Esophagus squamous epithelium (tissue), 5 donors: ENCODE data around the gene GTF2IRD1. TPM values are rescaled to one million over a fixed set of nuclear protein-coding genes. Genes with fewer than 3 reads are reported as not detected.

Experiments
- DNase-seq: peaks from one replicate; lab custom pipeline; 2025; lab: John Stamatoyannopoulos, UW
- H3K27ac ChIP-seq, 4 donors: fragments of 200-600 bp; sonication (generic); one replicate each; pipeline ENCODE4 v1.5.1; 2016 to 2019; ENCODE audit warnings: mild to moderate bottlenecking in 1 of 4
- H3K27me3 ChIP-seq, 4 donors: fragments of 200-600 bp; sonication (generic); 1 replicate in 3 of 4; 2 replicates in 1 of 4; pipeline versions ENCODE4 v1.5.1 to v1.6.0; 2017 to 2021; ENCODE audit warnings: antibody characterized with exemption in 1 of 4
- H3K36me3 ChIP-seq, 3 donors: fragments of 200-600 bp; sonication (generic); one replicate each; pipeline ENCODE4 v1.5.1; 2016 to 2019
- H3K4me1 ChIP-seq, 3 donors: fragments of 200-600 bp; sonication (generic); one replicate each; pipeline ENCODE4 v1.5.1; 2017 to 2019
- H3K4me3 ChIP-seq, 4 donors: fragments of 200-600 bp; sonication (generic); 1 replicate in 3 of 4; 2 replicates in 1 of 4; pipeline ENCODE4 v1.5.1; 2016 to 2019; ENCODE audit warnings: mild to moderate bottlenecking in 2 of 4, moderate library complexity in 1 of 4
- H3K9me3 ChIP-seq, 3 donors: fragments of 200-600 bp; sonication (generic); one replicate each; pipeline ENCODE4 v1.5.1; 2016 to 2019
- POLR2A ChIP-seq, 4 donors: fragments of 450-650 bp; IDR thresholded peaks; one replicate each; pipeline ENCODE4 v1.6.1; 2017; ENCODE audit warnings: antibody characterized with exemption in 4 of 4, mild to moderate bottlenecking in 4 of 4, moderate library complexity in 3 of 4
- WGBS, 2 donors: methylation state at CpG; one replicate each; pipeline ENCODE4 v1.1.5; 2018; 5-methylcytosine and 5-hydroxymethylcytosine counted together
- intact Hi-C: fragments of 100-400 bp; cut with DNase I; formaldehyde crosslinking; loops from one replicate; pipeline ENCODE4 v1.15.0; 2022
- total RNA-seq, 4 donors: library from RNA; depleted of rRNA; stranded (reverse); fragments of >200 nt; gene quantifications; one replicate each; pipeline ENCODE4 v1.1.0, GENCODE V29; 2016
- TF ChIP-seq, protein P1 (sequence below), 6 experiments: fragments of 450-650 bp in 4 of 6; fragments of 200-600 bp in 2 of 6; sonication (generic) in 2 of 6; IDR thresholded peaks; one replicate each; pipeline ENCODE4 v1.5.1; 2016 to 2019; ENCODE audit warnings: antibody characterized with exemption in 6 of 6, mild to moderate bottlenecking in 4 of 6, moderate library complexity in 4 of 6
- donor health status: DM: yes; HTN: yes; CAD: no.

The GTF2IRD1 gene
- total RNA-seq, 4 donors from 2014 or later, result 26.8 to 35.6 (median 28.5) TPM

DNA sequence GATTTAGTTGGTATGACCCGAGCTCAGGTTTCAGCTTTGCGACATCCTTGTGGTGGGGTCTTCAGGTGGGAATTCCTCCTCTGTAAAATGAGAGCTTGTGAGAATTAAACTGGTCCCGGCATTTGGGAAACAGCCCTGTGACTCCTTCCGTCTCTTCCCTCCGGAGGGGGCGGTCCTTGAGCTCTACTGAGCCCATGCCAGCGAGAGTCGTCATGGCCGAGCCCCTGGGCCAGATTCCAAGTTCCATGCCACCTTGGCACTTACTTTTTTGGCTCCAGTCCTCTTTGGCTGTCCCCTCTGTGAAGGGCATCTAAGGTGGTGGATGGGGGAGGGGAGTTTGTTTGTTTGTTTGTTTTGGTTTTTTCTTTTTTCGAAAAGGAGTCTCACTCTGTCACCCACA is 47.6 kb downstream of the GTF2IRD1 start:
- H3K27ac ChIP-seq, result peak overlapping the region; percentile 73 to 81 (median 74)
- no peak overlapping the region for H3K4me3 ChIP-seq
- no peak for TF ChIP-seq POLR2A (IDR thresholded peaks at IDR 0.05)
- TF ChIP-seq, protein P1, sequence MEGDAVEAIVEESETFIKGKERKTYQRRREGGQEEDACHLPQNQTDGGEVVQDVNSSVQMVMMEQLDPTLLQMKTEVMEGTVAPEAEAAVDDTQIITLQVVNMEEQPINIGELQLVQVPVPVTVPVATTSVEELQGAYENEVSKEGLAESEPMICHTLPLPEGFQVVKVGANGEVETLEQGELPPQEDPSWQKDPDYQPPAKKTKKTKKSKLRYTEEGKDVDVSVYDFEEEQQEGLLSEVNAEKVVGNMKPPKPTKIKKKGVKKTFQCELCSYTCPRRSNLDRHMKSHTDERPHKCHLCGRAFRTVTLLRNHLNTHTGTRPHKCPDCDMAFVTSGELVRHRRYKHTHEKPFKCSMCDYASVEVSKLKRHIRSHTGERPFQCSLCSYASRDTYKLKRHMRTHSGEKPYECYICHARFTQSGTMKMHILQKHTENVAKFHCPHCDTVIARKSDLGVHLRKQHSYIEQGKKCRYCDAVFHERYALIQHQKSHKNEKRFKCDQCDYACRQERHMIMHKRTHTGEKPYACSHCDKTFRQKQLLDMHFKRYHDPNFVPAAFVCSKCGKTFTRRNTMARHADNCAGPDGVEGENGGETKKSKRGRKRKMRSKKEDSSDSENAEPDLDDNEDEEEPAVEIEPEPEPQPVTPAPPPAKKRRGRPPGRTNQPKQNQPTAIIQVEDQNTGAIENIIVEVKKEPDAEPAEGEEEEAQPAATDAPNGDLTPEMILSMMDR (IDR thresholded peaks at IDR 0.05), result no peak
- intact Hi-C loops, result no loop called here
- peaks cover 0 to 21% (median 0%) of the 10 kb centered on the region in 3 donors for H3K36me3 ChIP-seq
- H3K27me3 ChIP-seq, result no peaks in the 10 kb centered on the region
- DNase-seq, result no peak
- 48 to 56% methylated on average over 5 to 9 of the region's 10 CpGs for WGBS, 2 donors
- H3K4me1 ChIP-seq, result peaks cover 8 to 40% (median 14%) of the 10 kb centered on the region in 3 donors
- H3K9me3 ChIP-seq, result no peaks in the 10 kb centered on the region

DNA sequence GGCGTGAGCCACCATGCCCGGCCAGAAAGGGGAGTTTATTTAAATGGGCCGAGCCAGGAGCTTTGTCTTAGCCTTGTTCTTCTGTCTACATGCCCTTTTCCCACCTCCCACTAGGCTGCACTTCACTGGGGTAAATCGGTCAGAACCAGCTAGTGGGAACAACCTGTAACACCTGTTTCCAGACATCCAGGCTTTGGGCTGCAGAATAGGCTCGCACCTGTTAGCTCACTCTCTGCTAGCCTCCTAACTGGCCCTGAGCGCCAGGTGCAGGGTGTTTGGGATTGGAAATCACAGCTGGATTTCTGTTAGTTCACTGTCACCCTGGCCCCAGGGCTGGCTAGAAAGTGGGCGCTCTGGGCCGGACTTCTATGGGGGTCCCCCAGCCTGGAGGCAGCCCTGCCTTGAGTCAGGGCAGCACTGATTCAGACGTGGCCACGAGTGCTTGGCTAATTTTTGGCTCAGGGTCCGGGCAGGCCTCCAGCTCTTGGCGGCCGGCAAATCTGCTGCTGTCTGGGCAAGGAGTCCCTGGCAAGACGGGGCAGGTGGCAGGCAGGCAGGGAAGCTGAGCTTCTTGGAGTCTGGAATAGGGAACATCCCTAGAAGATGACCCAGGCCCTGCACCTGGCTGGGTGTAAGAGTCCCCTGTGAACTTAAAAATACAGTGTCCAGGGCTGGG is 48.6 kb downstream of the GTF2IRD1 start:
- Histone ChIP-seq H3K36me3 (peaks cover 0 to 25% (median 0%) of the 10 kb centered on the region in 3 donors), H3K27me3 (no peaks in the 10 kb centered on the region), H3K4me3 (no peak overlapping the region), H3K9me3 (no peaks in the 10 kb centered on the region), H3K27ac (peak overlapping the region; percentile 73 to 81 (median 74)), H3K4me1 (peaks cover 8 to 45% (median 14%) of the 10 kb centered on the region in 3 donors)
- TF ChIP-seq, protein P1 (IDR thresholded peaks at IDR 0.05), result peak in 1 of 6 experiments; percentile 31
- TF ChIP-seq POLR2A (IDR thresholded peaks at IDR 0.05), result no peak
- intact Hi-C loops, result no loop called here
- WGBS, 2 donors, result 26 to 36% methylated on average over 6 of the region's 14 CpGs
- DNase-seq, result no peak

DNA sequence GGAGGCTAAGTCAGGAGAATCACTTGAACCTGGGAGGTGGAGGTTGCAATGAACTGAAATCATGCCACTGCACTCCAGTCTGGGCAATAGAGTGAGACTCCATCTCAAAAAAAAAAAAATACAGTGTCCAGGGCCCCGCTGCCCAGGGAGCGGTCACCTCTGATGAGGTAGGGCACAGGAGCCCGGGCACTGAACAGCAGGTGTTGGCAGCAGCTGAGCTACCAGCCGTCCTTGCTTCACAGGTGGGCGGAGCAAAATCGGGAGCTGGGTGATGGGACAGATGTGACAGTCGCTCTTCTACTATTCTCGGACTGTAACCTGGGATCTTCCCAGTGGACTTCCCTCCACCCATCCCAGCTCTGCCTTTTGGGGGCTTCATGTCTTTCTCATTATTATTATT is 49.4 kb downstream of the GTF2IRD1 start:
- Histone ChIP-seq H3K36me3 (peaks cover 0 to 29% (median 0%) of the 10 kb centered on the region in 3 donors), H3K4me3 (no peak overlapping the region), H3K9me3 (no peaks in the 10 kb centered on the region), H3K27ac (peak overlapping the region in 3 of 4 donors; percentile 73 to 81 (median 74)), H3K4me1 (peaks cover 8 to 45% (median 14%) of the 10 kb centered on the region in 3 donors), H3K27me3 (no peaks in the 10 kb centered on the region)
- WGBS, 2 donors, result 75 to 79% methylated on average over 8 of the region's 8 CpGs
- TF ChIP-seq, protein P1 (IDR thresholded peaks at IDR 0.05), result no peak
- no peak for TF ChIP-seq POLR2A (IDR thresholded peaks at IDR 0.05)
- no peak for DNase-seq
- intact Hi-C loops, result no loop called here

DNA sequence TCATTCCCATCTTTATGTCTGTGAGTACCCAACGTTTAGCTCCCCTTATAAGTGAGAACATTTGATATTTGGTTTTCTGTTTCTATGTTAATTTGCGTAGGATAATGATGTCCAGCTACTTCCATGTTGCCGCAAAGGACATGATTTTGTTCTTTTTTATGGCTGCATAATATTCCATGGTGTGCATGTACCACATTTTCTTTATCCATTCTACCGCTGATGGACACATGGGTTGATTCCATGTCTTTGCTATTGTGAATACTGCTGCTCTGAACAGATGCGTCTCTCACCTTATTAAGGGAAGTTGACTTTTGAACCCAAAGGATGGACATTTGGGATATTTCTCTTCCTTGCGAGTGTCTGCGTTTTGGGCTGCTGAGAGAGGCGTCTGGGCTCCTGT is 50.2 kb downstream of the GTF2IRD1 start:
- H3K4me3 ChIP-seq, result no peak overlapping the region
- H3K9me3 ChIP-seq, result no peaks in the 10 kb centered on the region
- DNase-seq, result no peak
- no peaks in the 10 kb centered on the region for H3K27me3 ChIP-seq
- WGBS, 2 donors, result 90 to 97% methylated on average over 7 to 8 of the region's 8 CpGs
- H3K4me1 ChIP-seq, result peaks cover 8 to 45% (median 14%) of the 10 kb centered on the region in 3 donors
- H3K36me3 ChIP-seq, result peaks cover 0 to 36% (median 0%) of the 10 kb centered on the region in 3 donors
- H3K27ac ChIP-seq, result no peak overlapping the region
- TF ChIP-seq, protein P1 (IDR thresholded peaks at IDR 0.05), result no peak
- intact Hi-C loops, result no loop called here
